SK-N-SH treated with all-trans-retinoic acid at 6 μM for 48 hours (cell line): Measurements from ENCODE around the gene SAMHD1.
"Not testable (repeated sequence)": the region's sequence is repeated elsewhere in the genome, so short reads cannot be mapped to it uniquely, and the experiment has no call there.

Experiments used
- ATAC-seq: fragments of 200-7000 bp; cut with Tn5 transposase; 3 replicates; pipeline ENCODE4 v1.9.1; 2020; ENCODE audit warnings: mild to moderate bottlenecking, moderate library complexity
- ARNTL ChIP-seq: fragments of 450-650 bp; formaldehyde crosslinking; IDR thresholded peaks from 2 replicates; pipeline ENCODE4 v1.5.0; 2020; ENCODE audit warnings: low read depth, mild to moderate bottlenecking, moderate library complexity, borderline replicate concordance
- BACH2 ChIP-seq: fragments of 250-450 bp; sonication (Bioruptor Pico); IDR thresholded peaks from 2 replicates; pipeline ENCODE4 v1.9.0; 2021; ENCODE audit warnings: mild to moderate bottlenecking, borderline replicate concordance
- CREB5 ChIP-seq: fragments of 250-450 bp; sonication (Bioruptor Pico); IDR thresholded peaks from 2 replicates; pipeline ENCODE4 v1.5.1; 2020; ENCODE audit warnings: low read depth, mild to moderate bottlenecking, moderate library complexity
- CSDC2 ChIP-seq: fragments of 250-450 bp; sonication (Bioruptor Pico); IDR thresholded peaks from 2 replicates; pipeline ENCODE4 v1.5.0; 2020; ENCODE audit warnings: mild to moderate bottlenecking, moderate library complexity
- ESRRG ChIP-seq: fragments of 250-450 bp; sonication (Bioruptor Pico); IDR thresholded peaks from 2 replicates; pipeline ENCODE4 v1.6.1; 2021; ENCODE audit warnings: mild to moderate bottlenecking
- GLIS3 ChIP-seq: fragments of 250-450 bp; sonication (Bioruptor Pico); IDR thresholded peaks from 2 replicates; pipeline ENCODE4 v1.5.0; 2020; ENCODE audit warnings: mild to moderate bottlenecking, moderate library complexity
- ISL1 ChIP-seq: fragments of 250-450 bp; sonication (Bioruptor Pico); IDR thresholded peaks from 2 replicates; pipeline ENCODE4 v2.1.2; 2022; ENCODE audit warnings: mild to moderate bottlenecking, moderate library complexity
- OSR1 ChIP-seq: fragments of 250-450 bp; sonication (Bioruptor Pico); IDR thresholded peaks from 2 replicates; pipeline ENCODE4 v1.8.0; 2022; ENCODE audit warnings: moderate library complexity, mild to moderate bottlenecking, inconsistent platforms
- PATZ1 ChIP-seq: fragments of 250-450 bp; sonication (Bioruptor Pico); IDR thresholded peaks from 2 replicates; pipeline ENCODE4 v1.8.0; 2020; ENCODE audit warnings: mild to moderate bottlenecking, moderate library complexity, borderline replicate concordance
- PPARA ChIP-seq: fragments of 250-450 bp; sonication (Bioruptor Pico); IDR thresholded peaks from 2 replicates; pipeline ENCODE4 v1.5.0; 2020; ENCODE audit warnings: mild to moderate bottlenecking, borderline replicate concordance
- RARB ChIP-seq: fragments of 250-450 bp; sonication (Bioruptor Pico); IDR thresholded peaks from 2 replicates; pipeline ENCODE4 v1.8.0; 2021; ENCODE audit warnings: mild to moderate bottlenecking, moderate library complexity
- SNAI2 ChIP-seq: fragments of 250-450 bp; sonication (Bioruptor Pico); IDR thresholded peaks from 2 replicates; pipeline ENCODE4 v1.5.0; 2020; ENCODE audit warnings: mild to moderate bottlenecking, moderate library complexity
- TCF4 ChIP-seq: fragments of 250-450 bp; sonication (Bioruptor Pico); IDR thresholded peaks from 2 replicates; pipeline ENCODE4 v1.8.0; 2021; ENCODE audit warnings: mild to moderate bottlenecking, moderate library complexity, borderline replicate concordance
- TOX ChIP-seq: fragments of 250-450 bp; sonication (Bioruptor Pico); IDR thresholded peaks from 2 replicates; pipeline ENCODE4 v1.8.0; 2021; ENCODE audit warnings: mild to moderate bottlenecking, moderate library complexity, borderline replicate concordance
- ZC3H10 ChIP-seq: fragments of 250-450 bp; sonication (Bioruptor Pico); IDR thresholded peaks from 2 replicates; pipeline ENCODE4 v1.5.1; 2021; ENCODE audit warnings: mild to moderate bottlenecking, moderate library complexity
- ZFP3 ChIP-seq: fragments of 250-450 bp; sonication (Bioruptor Pico); IDR thresholded peaks from 2 replicates; pipeline ENCODE4 v1.5.0; 2020; ENCODE audit warnings: mild to moderate bottlenecking, moderate library complexity
- ZFP30 ChIP-seq: fragments of 450-650 bp; formaldehyde crosslinking; IDR thresholded peaks from 2 replicates; pipeline ENCODE4 v1.5.0; 2022; ENCODE audit warnings: mild to moderate bottlenecking, moderate library complexity
- ZNF565 ChIP-seq: fragments of 450-650 bp; formaldehyde crosslinking; conservative IDR thresholded peaks from 2 replicates; pipeline ENCODE4 v1.5.0; 2020; ENCODE audit warnings: low read depth, mild to moderate bottlenecking, moderate library complexity
- ZNF70 ChIP-seq: fragments of 450-650 bp; formaldehyde crosslinking; IDR thresholded peaks from 2 replicates; pipeline ENCODE4 v1.5.0; 2020; ENCODE audit warnings: mild to moderate bottlenecking, moderate library complexity
- ZNF8 ChIP-seq: fragments of 450-650 bp; formaldehyde crosslinking; IDR thresholded peaks from 2 replicates; pipeline ENCODE4 v1.5.0; 2020; ENCODE audit warnings: mild to moderate bottlenecking, moderate library complexity
- TF ChIP-seq, protein P1 (sequence below): fragments of 250-450 bp; sonication (Bioruptor Pico); IDR thresholded peaks from 2 replicates; pipeline ENCODE4 v1.5.1; 2021; ENCODE audit warnings: mild to moderate bottlenecking, moderate library complexity
- TF ChIP-seq, protein P2 (sequence below): fragments of 250-450 bp; sonication (Bioruptor Pico); IDR thresholded peaks from 2 replicates; pipeline ENCODE4 v1.8.0; 2021; ENCODE audit warnings: low read depth, mild to moderate bottlenecking, moderate library complexity, borderline replicate concordance
- TF ChIP-seq, protein P3 (sequence below): fragments of 250-450 bp; sonication (Bioruptor Pico); IDR thresholded peaks from 2 replicates; pipeline ENCODE4 v1.5.0; 2020; ENCODE audit warnings: mild to moderate bottlenecking, moderate library complexity

SAMHD1 gene

DNA sequence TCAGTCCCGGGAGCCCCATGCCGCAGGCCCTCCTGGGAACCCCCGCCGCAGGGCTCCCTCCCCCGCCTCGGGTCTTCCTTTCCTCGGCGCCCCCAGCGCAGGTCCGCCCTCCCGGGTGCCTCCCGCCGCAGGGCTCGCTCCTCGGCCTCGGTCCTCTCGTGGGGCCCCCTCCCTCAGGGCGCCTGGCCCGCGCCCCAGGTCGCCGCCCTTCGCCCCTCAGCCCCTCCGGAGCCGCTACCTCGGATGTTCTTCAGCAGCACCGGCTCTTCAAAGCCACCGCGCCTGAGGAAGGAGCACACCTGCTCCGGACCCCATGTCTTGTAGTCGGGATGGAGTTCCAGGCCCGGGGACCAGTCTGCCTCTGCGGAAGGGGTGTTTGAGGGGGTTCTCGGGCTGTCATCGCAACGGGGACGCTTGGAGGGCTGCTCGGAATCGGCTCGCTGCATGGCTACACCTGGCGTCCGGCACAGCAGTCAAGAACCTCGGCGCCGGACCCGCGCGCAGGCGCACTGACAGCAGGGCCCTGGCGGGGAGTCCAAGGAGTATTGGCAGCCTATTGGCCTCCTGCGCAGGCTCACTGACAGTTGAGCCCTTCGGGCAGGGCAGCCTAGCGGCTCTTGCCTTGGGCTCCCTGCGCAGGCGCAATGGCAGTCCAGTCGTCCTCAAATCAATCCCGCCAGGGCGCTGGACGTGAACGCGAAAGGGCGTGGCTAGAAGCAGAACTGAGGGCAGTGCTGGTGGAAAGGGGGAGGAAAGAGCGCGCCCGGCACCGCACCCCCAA, at the start of gene SAMHD1:
TSS of gene SAMHD1 (minus strand) at position 511 of the 781 bp plus-strand sequence. CDS start at position 446, 65 bp downstream.
- no peak for TF ChIP-seq BACH2 (CRISPR knock-in tag)
- no peak for TF ChIP-seq CREB5 (CRISPR knock-in tag)
- no peak for TF ChIP-seq ZNF70 (CRISPR knock-in tag)
- TF ChIP-seq SNAI2 (CRISPR knock-in tag): no peak
- no peak for TF ChIP-seq GLIS3
- TF ChIP-seq ARNTL: no peak
- no peak for TF ChIP-seq RARB
- TF ChIP-seq OSR1: no peak
- TF ChIP-seq, protein P1, sequence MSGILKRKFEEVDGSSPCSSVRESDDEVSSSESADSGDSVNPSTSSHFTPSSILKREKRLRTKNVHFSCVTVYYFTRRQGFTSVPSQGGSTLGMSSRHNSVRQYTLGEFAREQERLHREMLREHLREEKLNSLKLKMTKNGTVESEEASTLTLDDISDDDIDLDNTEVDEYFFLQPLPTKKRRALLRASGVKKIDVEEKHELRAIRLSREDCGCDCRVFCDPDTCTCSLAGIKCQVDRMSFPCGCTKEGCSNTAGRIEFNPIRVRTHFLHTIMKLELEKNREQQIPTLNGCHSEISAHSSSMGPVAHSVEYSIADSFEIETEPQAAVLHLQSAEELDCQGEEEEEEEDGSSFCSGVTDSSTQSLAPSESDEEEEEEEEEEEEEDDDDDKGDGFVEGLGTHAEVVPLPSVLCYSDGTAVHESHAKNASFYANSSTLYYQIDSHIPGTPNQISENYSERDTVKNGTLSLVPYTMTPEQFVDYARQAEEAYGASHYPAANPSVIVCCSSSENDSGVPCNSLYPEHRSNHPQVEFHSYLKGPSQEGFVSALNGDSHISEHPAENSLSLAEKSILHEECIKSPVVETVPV (CRISPR knock-in tag): no peak
- TF ChIP-seq ISL1: no peak
- no peak for TF ChIP-seq ZC3H10 (CRISPR knock-in tag)
- no peak for TF ChIP-seq PATZ1 (CRISPR knock-in tag)
- TF ChIP-seq, protein P2, sequence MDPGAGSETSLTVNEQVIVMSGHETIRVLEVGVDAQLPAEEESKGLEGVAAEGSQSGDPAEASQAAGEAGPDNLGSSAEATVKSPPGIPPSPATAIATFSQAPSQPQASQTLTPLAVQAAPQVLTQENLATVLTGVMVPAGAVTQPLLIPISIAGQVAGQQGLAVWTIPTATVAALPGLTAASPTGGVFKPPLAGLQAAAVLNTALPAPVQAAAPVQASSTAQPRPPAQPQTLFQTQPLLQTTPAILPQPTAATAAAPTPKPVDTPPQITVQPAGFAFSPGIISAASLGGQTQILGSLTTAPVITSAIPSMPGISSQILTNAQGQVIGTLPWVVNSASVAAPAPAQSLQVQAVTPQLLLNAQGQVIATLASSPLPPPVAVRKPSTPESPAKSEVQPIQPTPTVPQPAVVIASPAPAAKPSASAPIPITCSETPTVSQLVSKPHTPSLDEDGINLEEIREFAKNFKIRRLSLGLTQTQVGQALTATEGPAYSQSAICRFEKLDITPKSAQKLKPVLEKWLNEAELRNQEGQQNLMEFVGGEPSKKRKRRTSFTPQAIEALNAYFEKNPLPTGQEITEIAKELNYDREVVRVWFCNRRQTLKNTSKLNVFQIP (CRISPR knock-in tag): no peak
- no peak for TF ChIP-seq ZFP30
- no peak for TF ChIP-seq CSDC2
- no peak for TF ChIP-seq ZNF8 (CRISPR knock-in tag)
- TF ChIP-seq TOX (CRISPR knock-in tag): no peak
- no peak for TF ChIP-seq ZNF565 (CRISPR knock-in tag)
- TF ChIP-seq TCF4 (CRISPR knock-in tag): no peak
- ATAC-seq: peak; percentile 96

DNA sequence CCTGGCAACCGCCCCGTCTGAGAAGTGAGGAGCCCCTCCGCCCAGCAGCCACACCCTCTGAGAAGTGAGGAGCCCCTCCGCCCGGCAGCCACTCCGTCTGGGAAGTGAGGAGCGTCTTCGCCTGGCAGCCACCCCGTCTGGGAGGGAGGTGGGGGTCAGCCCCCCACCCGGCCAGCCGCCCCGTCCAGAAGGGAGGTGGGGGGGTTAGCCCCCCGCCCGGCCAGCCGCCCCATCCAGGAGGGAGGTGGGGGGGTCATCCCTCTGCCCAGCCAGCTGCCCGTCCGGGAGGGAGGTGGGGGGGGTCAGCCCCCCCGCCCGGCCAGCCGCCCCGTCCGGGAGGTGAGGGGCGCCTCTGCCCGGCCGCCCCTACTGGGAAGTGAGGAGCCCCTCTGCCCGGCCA, 48.7 kb upstream of the SAMHD1 start:
- ATAC-seq: not testable (repeated sequence)

DNA sequence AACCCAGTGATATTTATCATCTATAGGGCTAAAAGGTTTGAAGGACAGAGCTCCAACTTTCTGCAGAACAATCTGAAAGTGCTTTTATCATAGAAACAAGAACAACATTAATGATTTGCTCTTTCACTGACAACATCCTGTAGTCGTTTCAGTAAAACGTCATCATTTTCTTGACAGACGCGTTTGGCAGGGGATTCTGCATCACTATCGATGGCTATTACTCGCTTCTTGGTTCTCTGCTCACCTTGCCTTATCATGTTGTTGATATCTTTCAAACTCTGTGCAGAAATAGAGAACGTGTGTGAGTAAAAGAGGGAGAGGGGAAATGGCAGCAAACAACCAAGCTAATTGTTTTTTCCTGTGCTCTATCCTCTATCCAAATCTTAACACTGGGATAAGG, 47.1 kb upstream of the SAMHD1 start:
- no peak for ATAC-seq
- no peak for TF ChIP-seq GLIS3
- TF ChIP-seq RARB: no peak
- TF ChIP-seq ZNF70 (CRISPR knock-in tag): no peak
- TF ChIP-seq ZFP30: no peak
- no peak for TF ChIP-seq ESRRG (CRISPR knock-in tag)
- TF ChIP-seq SNAI2 (CRISPR knock-in tag): no peak
- TF ChIP-seq ARNTL: no peak
- TF ChIP-seq TCF4 (CRISPR knock-in tag): no peak
- no peak for TF ChIP-seq ZNF8 (CRISPR knock-in tag)
- TF ChIP-seq PPARA (CRISPR knock-in tag): no peak
- TF ChIP-seq, all 23 proteins: peak for 0

GRCh38 chr20:36997121-36997520, 45.6 kb upstream of the SAMHD1 start:
- ATAC-seq: no peak
- no peak for TF ChIP-seq ISL1
- TF ChIP-seq, protein P2 (CRISPR knock-in tag): no peak
- TF ChIP-seq, protein P3, sequence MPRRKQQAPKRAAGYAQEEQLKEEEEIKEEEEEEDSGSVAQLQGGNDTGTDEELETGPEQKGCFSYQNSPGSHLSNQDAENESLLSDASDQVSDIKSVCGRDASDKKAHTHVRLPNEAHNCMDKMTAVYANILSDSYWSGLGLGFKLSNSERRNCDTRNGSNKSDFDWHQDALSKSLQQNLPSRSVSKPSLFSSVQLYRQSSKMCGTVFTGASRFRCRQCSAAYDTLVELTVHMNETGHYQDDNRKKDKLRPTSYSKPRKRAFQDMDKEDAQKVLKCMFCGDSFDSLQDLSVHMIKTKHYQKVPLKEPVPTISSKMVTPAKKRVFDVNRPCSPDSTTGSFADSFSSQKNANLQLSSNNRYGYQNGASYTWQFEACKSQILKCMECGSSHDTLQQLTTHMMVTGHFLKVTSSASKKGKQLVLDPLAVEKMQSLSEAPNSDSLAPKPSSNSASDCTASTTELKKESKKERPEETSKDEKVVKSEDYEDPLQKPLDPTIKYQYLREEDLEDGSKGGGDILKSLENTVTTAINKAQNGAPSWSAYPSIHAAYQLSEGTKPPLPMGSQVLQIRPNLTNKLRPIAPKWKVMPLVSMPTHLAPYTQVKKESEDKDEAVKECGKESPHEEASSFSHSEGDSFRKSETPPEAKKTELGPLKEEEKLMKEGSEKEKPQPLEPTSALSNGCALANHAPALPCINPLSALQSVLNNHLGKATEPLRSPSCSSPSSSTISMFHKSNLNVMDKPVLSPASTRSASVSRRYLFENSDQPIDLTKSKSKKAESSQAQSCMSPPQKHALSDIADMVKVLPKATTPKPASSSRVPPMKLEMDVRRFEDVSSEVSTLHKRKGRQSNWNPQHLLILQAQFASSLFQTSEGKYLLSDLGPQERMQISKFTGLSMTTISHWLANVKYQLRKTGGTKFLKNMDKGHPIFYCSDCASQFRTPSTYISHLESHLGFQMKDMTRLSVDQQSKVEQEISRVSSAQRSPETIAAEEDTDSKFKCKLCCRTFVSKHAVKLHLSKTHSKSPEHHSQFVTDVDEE (CRISPR knock-in tag): no peak
- no peak for TF ChIP-seq PATZ1 (CRISPR knock-in tag)
- TF ChIP-seq CSDC2: no peak
- no peak for TF ChIP-seq SNAI2 (CRISPR knock-in tag)
- no peak for TF ChIP-seq ZFP3 (CRISPR knock-in tag)
- TF ChIP-seq ZNF70 (CRISPR knock-in tag): no peak
